Measurements from ENCODE around the gene GRSF1. TPM values are rescaled to one million over a fixed set of nuclear protein-coding genes. Genes with fewer than 3 reads are reported as not detected.

Gene GRSF1
- 100 to 1,000 TPM; 105 to 128 TPM for total RNA-seq

GRCh38 chr4:70839589-70840093 is at the start of gene GRSF1:
GRSF1 (minus strand) TSS chr4:70839890; CDS start chr4:70839827, 63 bp downstream.

Small RNA genes lying within 50 kb of the gene (small RNA-seq; reads per million reads assigned to genes)
- gene RF00026 = 0 reads per million in 2 donors
- gene RNU6-891P = 0 to 0.06 reads per million in 2 donors

Other genes starting within 250 kb of the GRSF1 start
- not detected for gene AMBN, start 247.6 kb downstream of the GRSF1 start, total RNA-seq
- gene ENAM, start 211.1 kb downstream of the GRSF1 start, total RNA-seq = not detected
- not detected for gene JCHAIN, start 173.4 kb downstream of the GRSF1 start, total RNA-seq
- 10 to 100 TPM; 17.6 to 20.3 TPM for gene UTP3, start 151.4 kb downstream of the GRSF1 start, total RNA-seq
- 100 to 1,000 TPM in 1 of 2 donors, 10 to 100 TPM in 1; 82.6 to 166 TPM for gene RUFY3, start 117.9 kb downstream of the GRSF1 start, total RNA-seq
- 10 to 100 TPM; 13.4 to 22.0 TPM for gene MOB1B, start 62.5 kb upstream of the GRSF1 start, total RNA-seq
- 10 to 100 TPM; 19.6 to 29.6 TPM for gene DCK, start 153.8 kb upstream of the GRSF1 start, total RNA-seq